Esophagus muscularis mucosa (tissue), 4 donors: ENCODE data around the gene CEBPG. TPM values are rescaled to one million over a fixed set of nuclear protein-coding genes. Genes with fewer than 3 reads are reported as not detected.

ENCODE experiments used
- DNase-seq: peaks from one replicate; pipeline ENCODE4 v3.0.0-alpha.2; 2017; ENCODE audit errors: extremely low spot score
- H3K27ac ChIP-seq, 4 donors: fragments of 200-600 bp; sonication (generic); replicated peaks in 1 of 4; 1 replicate in 3 of 4; 2 replicates in 1 of 4; pipeline ENCODE4 v1.5.1; 2016 to 2019; ENCODE audit warnings: mild to moderate bottlenecking in 1 of 4
- H3K27me3 ChIP-seq, 4 donors: fragments of 200-600 bp; sonication (generic); one replicate each; pipeline versions ENCODE4 v1.5.1 to v1.6.0; 2016 to 2019
- H3K36me3 ChIP-seq, 4 donors: fragments of 200-600 bp; sonication (generic); one replicate each; pipeline ENCODE4 v1.5.1; 2016 to 2019
- H3K4me1 ChIP-seq, 4 donors: fragments of 200-600 bp; sonication (generic); one replicate each; pipeline ENCODE4 v1.5.1; 2016 to 2019
- H3K4me3 ChIP-seq, 4 donors: fragments of 200-600 bp; sonication (generic); 1 replicate in 2 of 4; 2 replicates in 2 of 4; pipeline ENCODE4 v1.5.1; 2016 to 2019; ENCODE audit warnings: mild to moderate bottlenecking in 4 of 4, moderate library complexity in 1 of 4
- H3K9me3 ChIP-seq, 4 donors: fragments of 200-600 bp; sonication (generic); 1 replicate in 3 of 4; 2 replicates in 1 of 4; pipeline ENCODE4 v1.5.1; 2016 to 2019
- CTCF ChIP-seq, 3 experiments: fragments of 200-600 bp in 2 of 3; fragments of 450-650 bp in 1 of 3; sonication (generic) in 2 of 3; IDR thresholded peaks; one replicate each; pipeline ENCODE4 v1.5.1; 2017 to 2019; ENCODE audit warnings: antibody characterized with exemption in 3 of 3, mild to moderate bottlenecking in 2 of 3, moderate library complexity in 1 of 3
- EP300 ChIP-seq: sonication (generic); formaldehyde crosslinking; IDR thresholded peaks from one replicate; pipeline ENCODE4 v1.6.1; 2017; ENCODE audit warnings: antibody characterized with exemption
- POLR2A ChIP-seq: fragments of 450-650 bp; IDR thresholded peaks from one replicate; pipeline ENCODE4 v1.6.1; 2017; ENCODE audit warnings: antibody characterized with exemption, moderate library complexity, mild to moderate bottlenecking, low read depth
- POLR2AphosphoS5 ChIP-seq, 2 donors: sonication (generic); formaldehyde crosslinking; IDR thresholded peaks; one replicate each; pipeline ENCODE4 v1.6.1; 2017; ENCODE audit warnings: antibody characterized with exemption in 2 of 2
- WGBS: methylation state at CpG from one replicate; pipeline ENCODE4 v1.1.5; 2018; 5-methylcytosine and 5-hydroxymethylcytosine counted together
- intact Hi-C: fragments of 100-400 bp; cut with DNase I; formaldehyde crosslinking; loops from one replicate; pipeline ENCODE4 v1.15.1; 2023
- total RNA-seq, 4 donors: library from RNA; depleted of rRNA; stranded (reverse); fragments of >200 nt; gene quantifications; one replicate each; pipeline versions ENCODE4 v1.1.0 to v1.2.1, GENCODE V29; 2016

CEBPG gene
- total RNA-seq, 4 donors from 2014 or later, result 23.1 to 30.3 (median 28.5) TPM

GRCh38 chr19:33406521-33407139 is 33.1 kb downstream of the CEBPG start:
- no peak for TF ChIP-seq EP300
- peak; percentile 95 to 97 (median 97) for TF ChIP-seq CTCF (IDR thresholded peaks at IDR 0.05)
- no peak for TF ChIP-seq POLR2A
- no peak for TF ChIP-seq POLR2AphosphoS5 (IDR thresholded peaks at IDR 0.05)
- Histone ChIP-seq H3K36me3 (peaks cover 3 to 38% (median 21%) of the 10 kb centered on the region in 4 donors), H3K4me3 (no peak overlapping the region), H3K27me3 (no peaks in the 10 kb centered on the region), H3K27ac (no peak overlapping the region), H3K4me1 (peaks cover 4 to 27% (median 16%) of the 10 kb centered on the region in 4 donors), H3K9me3 (no peaks in the 10 kb centered on the region)
- intact Hi-C loops, result loop anchor here (2.0 to 10.0 kb wide), 3 partner anchors 102 to 264 kb away; partner anchors contain the start of gene CEBPA
- DNase-seq, result peak; percentile 95
- WGBS, result 44% methylated on average over 2 of the region's 13 CpGs

- Histone ChIP-seq H3K9me3 (no peaks in the 10 kb centered on the region), H3K4me3 (no peak overlapping the region), H3K27me3 (no peaks in the 10 kb centered on the region), H3K36me3 (peaks cover 3 to 40% (median 22%) of the 10 kb centered on the region in 4 donors), H3K27ac (no peak overlapping the region), H3K4me1 (peaks cover 4 to 27% (median 16%) of the 10 kb centered on the region in 4 donors)
- no peak for DNase-seq
- 33% methylated on average over 7 of the region's 9 CpGs for WGBS
- intact Hi-C loops, result loop anchor here (2.0 to 10.0 kb wide), 3 partner anchors 102 to 265 kb away; partner anchors contain the start of gene CEBPA
- TF ChIP-seq POLR2AphosphoS5 (IDR thresholded peaks at IDR 0.05) (no peak), CTCF (IDR thresholded peaks at IDR 0.05) (peak in 1 of 3 experiments; percentile 28)
Measured at GRCh38 chr19:33407140-33407551, 33.6 kb downstream of the CEBPG start.

GRCh38 chr19:33407716-33408115 is 34.2 kb downstream of the CEBPG start:
- TF ChIP-seq POLR2A, result no peak
- TF ChIP-seq POLR2AphosphoS5 (IDR thresholded peaks at IDR 0.05), result no peak
- TF ChIP-seq EP300, result no peak
- no peak for TF ChIP-seq CTCF (IDR thresholded peaks at IDR 0.05)
- no peaks in the 10 kb centered on the region for H3K9me3 ChIP-seq
- no peak overlapping the region for H3K4me3 ChIP-seq
- H3K4me1 ChIP-seq, result peaks cover 4 to 27% (median 16%) of the 10 kb centered on the region in 4 donors
- H3K36me3 ChIP-seq, result peaks cover 3 to 40% (median 22%) of the 10 kb centered on the region in 4 donors
- intact Hi-C loops, result loop anchor here (2.0 to 10.0 kb wide), 3 partner anchors 103 to 265 kb away; partner anchors contain the start of gene CEBPA
- H3K27ac ChIP-seq, result no peak overlapping the region
- no peak for DNase-seq
- H3K27me3 ChIP-seq, result no peaks in the 10 kb centered on the region
- 87% methylated on average over 9 of the region's 12 CpGs for WGBS

- H3K4me1 ChIP-seq, result peaks cover 4 to 27% (median 16%) of the 10 kb centered on the region in 4 donors
- WGBS, result 91% methylated on average over 8 of the region's 13 CpGs
- intact Hi-C loops, result loop anchor here (5.0 to 10.0 kb wide), 2 partner anchors 103 to 266 kb away; partner anchors contain the start of gene CEBPA
- no peak overlapping the region for H3K27ac ChIP-seq
- no peaks in the 10 kb centered on the region for H3K27me3 ChIP-seq
- no peak for DNase-seq
- TF ChIP-seq CTCF (IDR thresholded peaks at IDR 0.05) (no peak), EP300 (no peak), POLR2A (no peak), POLR2AphosphoS5 (IDR thresholded peaks at IDR 0.05) (no peak)
- no peaks in the 10 kb centered on the region for H3K9me3 ChIP-seq
- H3K4me3 ChIP-seq, result no peak overlapping the region
- H3K36me3 ChIP-seq, result peaks cover 3 to 40% (median 22%) of the 10 kb centered on the region in 4 donors
Measured at GRCh38 chr19:33408116-33408515, 34.6 kb downstream of the CEBPG start.
